HG02973 (cell line): ENCODE results near the gene ANGPT4.

ENCODE experiments used
- ATAC-seq: cut with Tn5 transposase; IDR thresholded peaks from one replicate; pipeline ENCODE4 v1.9.1; 2021; ENCODE audit warnings: moderate library complexity; ENCODE audit not compliant: unreplicated experiment

Gene ANGPT4

GRCh38 chr20:846894-847278, 69.2 kb downstream of the ANGPT4 start:
- ATAC-seq, result no peak

GRCh38 chr20:845941-846893, 69.9 kb downstream of the ANGPT4 start:
- ATAC-seq, result no peak

- ATAC-seq, result no peak
These were observed 70.8 kb downstream of the ANGPT4 start for GRCh38 chr20:845226-845868.

DNA sequence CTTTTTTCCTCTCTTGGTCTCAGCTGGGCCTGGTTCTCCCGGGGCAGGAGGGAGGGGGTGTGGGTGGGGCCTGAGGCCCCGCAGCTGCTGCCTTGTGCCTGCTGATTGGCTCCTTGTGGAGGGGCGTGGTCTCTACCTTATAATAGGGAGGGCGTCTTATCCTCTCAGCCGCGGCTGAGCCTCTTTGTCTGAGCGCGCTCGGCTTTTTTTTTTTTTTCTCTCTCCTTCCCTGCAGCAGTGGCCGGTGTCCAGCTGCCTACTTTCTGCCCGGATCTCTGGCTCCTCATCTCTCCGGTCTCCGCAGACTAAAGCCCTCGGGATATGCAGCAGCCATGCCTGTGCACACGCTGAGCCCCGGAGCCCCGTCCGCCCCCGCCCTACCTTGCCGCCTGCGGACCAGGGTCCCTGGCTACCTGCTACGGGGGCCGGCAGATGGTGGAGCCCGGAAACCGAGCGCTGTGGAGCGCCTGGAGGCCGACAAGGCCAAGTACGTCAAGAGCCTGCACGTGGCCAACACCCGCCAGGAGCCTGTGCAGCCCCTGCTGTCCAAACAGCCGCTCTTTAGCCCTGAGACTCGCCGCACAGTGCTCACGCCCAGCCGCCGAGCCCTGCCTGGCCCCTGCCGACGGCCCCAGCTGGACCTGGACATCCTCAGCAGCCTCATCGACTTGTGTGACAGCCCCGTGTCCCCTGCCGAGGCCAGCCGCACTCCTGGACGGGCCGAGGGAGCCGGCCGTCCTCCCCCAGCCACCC, 71.5 kb downstream of the ANGPT4 start:
- peak; percentile 87 for ATAC-seq

DNA sequence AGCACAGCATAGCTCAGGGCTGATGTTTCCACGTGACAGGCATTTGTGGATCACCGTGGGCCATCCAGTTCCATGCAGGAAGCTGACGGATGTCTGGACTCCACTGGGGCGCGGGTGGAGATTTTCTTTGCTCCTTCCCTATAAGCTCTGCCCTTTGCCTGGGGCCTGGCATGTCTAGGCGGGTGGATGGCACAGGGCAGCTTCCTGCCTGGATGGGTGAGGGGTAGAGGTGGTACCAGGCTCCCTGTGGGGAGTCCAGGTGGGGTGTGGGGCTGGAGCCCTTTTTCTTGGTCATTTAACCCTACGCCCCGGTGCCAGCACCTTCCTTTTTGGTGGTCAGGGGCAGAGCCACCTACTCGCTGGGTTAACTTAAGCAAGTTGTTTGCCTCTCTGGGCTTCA, 72.2 kb downstream of the ANGPT4 start:
- ATAC-seq, result no peak

GRCh38 chr20:842547-842940, 73.6 kb downstream of the ANGPT4 start:
- no peak for ATAC-seq

DNA sequence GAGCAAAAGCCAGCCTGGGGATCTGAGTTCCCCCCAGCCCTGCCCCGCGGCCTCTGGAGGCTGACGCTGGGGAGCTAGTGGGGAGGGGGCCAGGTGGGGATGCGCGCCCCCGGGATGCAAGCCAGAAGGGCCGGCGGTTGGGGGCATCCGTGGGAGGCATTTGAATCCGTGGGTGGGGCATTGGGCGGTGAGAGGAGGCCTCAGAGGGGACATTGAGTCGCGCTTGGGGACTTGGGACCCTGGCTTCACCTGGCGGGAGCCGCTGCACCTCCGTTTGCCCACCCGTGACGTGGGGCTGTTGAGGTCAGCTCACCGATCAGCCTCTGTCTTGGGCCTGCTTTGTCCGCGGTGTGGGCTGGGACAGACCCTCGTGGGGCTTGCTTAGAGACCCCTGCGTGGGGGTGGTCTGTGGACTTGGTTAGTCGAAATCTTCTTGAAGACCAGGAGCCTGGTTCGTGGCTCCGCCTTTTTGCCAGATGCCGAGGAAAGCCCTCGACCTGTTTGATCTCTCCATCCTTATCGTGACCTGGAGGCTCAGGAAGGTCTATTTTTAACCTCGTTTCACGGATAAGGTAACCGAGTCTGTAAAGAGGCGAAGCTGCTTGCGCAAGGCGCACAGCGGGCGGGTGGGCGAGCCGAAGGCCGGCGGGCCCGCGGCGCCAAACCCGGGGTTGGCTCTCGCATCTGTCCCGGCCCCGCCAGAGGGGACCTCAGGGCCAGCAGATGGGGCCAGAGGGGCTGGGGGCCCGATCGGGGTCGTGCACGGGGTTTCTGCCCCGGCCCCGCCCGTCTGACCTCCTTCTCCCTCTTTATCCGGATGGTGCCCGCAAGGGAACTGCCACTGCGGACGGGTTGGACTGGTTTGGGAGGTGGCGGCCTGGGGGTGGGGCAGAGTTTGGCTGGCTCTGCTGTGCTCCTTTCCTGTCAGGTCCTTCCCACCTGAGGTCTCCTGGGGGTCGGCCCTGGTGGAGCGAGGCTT, 74.3 kb downstream of the ANGPT4 start:
- no peak for ATAC-seq

DNA sequence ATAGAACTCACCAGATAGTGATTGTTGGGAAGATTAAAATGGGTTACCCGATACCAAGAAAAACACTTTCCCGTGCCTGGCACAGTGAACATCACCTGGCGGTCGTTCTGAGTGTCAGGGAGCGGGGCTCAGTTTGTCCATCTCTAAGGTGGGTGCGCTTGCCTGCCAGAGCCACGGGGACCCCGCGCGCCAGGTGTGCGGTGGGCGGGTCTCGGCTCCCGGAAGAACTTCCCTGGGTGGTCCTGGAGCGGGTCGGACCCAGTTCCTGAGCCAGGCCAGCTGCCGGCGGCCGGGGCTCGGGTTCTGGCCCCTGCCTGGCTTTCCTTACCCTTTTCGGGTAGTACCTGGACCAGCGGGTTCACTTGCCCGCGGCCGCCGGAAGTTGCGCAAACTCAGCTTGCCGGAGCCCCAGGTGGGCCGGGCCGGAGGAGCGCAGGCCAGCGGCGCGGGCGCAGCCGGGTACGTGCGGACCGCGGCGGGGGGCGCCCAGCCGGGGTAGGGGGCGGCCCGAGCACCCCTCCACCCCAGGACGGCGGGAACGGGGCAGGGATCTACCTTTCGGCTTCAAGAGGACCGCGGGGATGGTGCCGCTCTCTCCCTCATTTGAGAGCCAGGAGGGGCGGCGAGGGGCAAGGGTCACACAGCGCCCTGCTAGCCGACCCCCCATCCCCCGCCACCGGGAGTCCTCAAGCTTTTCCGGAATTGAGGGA, 75.1 kb downstream of the ANGPT4 start:
- no peak for ATAC-seq

DNA sequence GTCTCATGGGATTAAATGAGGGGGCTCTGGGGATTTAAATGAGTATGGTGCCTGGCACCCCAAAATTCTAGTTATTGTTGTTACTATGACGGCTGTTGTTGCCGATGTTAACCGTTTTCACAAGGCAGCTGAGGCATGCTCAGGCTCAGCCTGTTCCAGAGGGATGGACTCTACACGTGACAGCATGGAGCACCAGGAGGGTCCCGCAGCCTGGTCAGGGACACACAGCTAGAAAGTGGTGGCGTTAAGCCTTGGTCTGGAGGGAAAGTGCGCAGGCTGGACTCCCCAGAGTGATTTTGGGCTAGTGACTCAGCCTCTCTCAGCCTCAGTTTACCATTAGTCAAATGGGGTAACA, 75.7 kb downstream of the ANGPT4 start:
- no peak for ATAC-seq

DNA sequence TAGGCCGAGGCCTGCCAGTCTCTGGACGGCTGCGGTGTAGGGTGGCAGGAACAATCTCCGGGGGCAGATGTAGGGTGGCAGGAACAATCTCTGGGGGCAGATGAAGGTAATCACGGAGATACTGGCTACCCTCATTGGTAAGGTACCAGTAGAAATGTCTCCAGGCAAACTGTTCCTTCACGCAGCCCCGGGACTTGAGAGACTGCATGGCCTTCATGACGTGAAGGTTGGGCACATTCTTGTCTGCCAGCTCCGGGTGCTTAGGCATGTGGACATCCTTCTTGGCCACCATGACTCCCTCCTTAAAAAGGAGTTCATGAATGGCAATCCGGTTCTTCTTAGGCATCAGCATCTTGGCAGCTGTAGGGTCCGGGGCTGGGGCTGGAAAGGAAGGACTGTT, 76.5 kb downstream of the ANGPT4 start:
- ATAC-seq, result no peak

DNA sequence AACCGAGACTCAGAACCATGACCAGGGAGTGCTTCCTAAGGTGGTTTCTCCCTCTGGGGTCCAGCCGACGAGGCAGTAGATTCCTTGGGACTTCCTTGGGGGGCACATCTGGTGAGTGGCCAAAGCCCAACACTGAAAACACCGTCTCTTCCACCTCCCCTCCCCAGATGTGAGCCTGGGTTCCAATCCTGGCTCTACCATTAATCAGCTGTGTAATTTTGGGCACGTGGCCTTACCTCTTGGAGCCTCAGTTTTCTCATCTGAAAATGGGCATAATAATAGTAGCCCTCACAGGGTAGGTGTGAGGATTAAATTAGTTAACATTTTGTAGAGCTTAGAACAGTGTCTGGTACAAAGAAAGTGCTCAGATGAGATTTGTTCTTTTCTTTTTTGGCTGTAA, 77.1 kb downstream of the ANGPT4 start:
- ATAC-seq, result no peak

GRCh38 chr20:836190-836589, 79.9 kb downstream of the ANGPT4 start:
- ATAC-seq, result no peak

GRCh38 chr20:835608-836045, 80.5 kb downstream of the ANGPT4 start:
- ATAC-seq, result no peak

DNA sequence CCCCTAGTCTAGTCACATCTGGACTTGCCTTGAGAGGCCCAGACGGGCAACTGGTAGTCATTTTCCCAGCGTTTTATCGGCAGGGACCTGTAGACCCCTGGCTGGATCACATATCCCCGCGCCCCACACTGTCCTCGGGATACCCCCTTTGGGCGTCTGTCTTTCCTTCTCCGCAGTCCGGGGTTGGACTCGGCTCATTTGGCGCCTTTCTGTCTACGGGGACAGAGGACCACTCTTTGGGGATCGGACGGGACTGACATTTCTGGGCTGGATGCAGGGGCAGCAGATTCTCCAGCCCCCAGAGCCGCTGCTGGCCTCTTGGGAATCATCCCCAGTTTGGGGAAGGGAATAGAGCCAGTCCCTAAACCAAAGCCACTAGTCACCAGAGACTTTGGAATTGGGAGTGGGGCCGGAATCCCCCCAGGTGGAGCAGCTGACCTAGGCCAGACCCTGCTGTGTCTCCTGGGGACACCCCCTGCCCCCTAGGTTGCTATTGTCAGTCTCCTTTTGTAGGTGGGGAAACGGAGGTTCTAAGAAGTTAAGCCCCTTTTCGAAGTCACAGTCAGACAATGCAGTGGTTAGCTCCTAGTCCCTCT, 81.9 kb downstream of the ANGPT4 start:
- ATAC-seq, result peak; percentile 1

DNA sequence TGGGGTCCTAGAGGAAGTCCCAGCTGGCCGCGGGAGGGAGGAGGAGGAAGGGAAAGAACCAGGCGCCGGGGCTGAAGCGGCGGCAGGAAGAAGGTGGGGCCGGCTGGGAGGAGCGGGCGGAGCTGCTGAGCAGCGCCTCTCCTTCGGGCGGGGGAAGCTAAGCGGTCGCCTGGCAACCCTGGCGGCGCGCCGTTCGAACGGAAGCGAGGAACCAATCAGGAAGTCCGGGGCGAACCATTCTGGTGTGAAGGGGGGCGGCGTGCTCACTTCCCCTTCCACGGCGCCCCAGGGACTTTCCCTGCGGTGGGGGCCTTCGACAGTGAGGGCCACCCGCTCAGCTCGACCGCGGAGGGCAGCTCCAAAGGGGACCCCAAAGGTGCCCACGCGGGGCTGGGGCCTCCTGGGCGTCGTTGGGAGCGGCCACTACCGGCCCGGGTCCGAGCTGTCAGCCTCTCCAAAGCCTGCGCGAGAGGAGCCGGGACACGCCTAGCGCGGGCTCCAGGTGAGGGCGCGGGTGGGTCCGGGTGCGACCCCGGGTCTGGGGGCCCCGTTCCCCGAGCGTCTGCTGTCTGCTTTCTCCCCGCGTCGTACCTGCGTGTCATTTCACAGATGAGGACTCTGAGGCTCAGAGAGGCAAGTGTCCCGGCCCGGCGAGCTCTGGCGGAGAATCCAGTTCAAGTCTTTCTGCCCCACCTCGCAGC, 82.5 kb downstream of the ANGPT4 start, which contains the start of gene FAM110A:
Gene FAM110A (plus strand): TSS at position 266 of the 701 bp plus-strand sequence. CDS start 11,090 bp downstream, outside the sequence.
- peak; percentile 88 for ATAC-seq

DNA sequence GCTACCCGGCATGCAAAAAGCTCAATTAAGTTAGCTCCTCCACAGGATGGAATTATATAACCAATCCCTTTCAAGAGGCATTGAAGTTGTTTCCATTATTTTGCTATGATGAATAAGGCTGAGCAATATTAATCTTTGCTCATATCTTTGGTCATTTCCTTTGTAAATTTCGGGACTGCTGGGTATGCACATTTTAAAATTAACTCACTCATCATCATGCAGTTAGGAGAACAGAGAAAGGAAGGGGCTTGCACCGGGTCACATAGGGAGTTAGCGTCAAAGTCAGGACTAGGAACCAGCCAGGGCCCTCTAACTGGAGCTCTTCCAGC, 83.0 kb downstream of the ANGPT4 start:
- ATAC-seq, result peak; percentile 2

GRCh38 chr20:831956-832355, 84.2 kb downstream of the ANGPT4 start:
- ATAC-seq, result no peak

- ATAC-seq, result no peak
These were observed 84.9 kb downstream of the ANGPT4 start for GRCh38 chr20:831251-831650.

GRCh38 chr20:830011-830521, 86.1 kb downstream of the ANGPT4 start:
- ATAC-seq, result no peak
